WI38 (cell line): ENCODE measurements around the gene CTNNB1.

Experiments used
- H3K4me3 ChIP-seq: 2 replicates; pipeline ENCODE4 v1.5.1; 2011; ENCODE audit warnings: low read depth, mild to moderate bottlenecking, control low read depth, low read length
- TF ChIP-seq, protein P1 (sequence below): IDR thresholded peaks from 2 replicates; pipeline ENCODE4 v1.5.1; 2012; ENCODE audit warnings: low read depth, mild to moderate bottlenecking, control low read depth, low read length

CTNNB1 gene

DNA sequence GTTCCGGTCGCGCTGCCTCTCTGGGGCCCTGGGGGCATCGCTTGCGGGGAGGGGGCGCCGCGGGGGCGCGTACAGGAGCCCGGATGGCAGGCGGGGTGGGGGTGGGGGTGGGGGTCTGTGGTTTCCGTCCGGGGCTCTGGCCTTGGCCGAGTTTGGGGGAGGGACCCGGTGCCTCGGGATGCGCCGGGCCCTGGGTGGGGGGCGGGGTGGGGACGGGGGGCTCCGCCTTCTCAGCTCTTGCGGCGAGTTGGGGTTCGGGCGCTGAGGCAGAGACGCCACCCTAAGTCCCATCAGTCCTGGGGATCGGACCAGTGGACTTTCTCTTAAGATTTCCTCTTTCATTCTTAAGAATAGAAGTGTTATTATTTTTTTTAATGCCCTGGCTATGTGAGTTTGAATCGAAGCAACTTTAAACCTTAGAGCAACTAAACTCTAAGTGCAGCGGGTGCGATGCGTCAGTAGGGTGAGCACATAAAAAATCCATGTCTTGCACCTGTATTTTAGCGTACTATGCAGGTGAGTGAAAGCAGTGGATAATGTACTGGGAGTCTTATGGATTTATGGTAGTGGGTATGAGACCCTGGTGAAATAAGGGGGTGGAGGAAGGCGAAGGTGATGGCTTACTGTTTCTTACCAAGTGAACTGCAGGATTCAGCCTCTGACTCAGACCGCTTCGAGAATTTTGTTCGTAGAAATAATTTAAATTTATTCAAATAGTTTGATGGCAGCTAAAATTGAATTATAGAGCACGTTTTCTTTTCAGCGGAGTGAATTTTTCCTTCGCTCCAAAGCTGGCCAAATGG is 762 bp downstream of the CTNNB1 start:
- H3K4me3 ChIP-seq = peak overlapping the region; percentile 88
- TF ChIP-seq, protein P1, sequence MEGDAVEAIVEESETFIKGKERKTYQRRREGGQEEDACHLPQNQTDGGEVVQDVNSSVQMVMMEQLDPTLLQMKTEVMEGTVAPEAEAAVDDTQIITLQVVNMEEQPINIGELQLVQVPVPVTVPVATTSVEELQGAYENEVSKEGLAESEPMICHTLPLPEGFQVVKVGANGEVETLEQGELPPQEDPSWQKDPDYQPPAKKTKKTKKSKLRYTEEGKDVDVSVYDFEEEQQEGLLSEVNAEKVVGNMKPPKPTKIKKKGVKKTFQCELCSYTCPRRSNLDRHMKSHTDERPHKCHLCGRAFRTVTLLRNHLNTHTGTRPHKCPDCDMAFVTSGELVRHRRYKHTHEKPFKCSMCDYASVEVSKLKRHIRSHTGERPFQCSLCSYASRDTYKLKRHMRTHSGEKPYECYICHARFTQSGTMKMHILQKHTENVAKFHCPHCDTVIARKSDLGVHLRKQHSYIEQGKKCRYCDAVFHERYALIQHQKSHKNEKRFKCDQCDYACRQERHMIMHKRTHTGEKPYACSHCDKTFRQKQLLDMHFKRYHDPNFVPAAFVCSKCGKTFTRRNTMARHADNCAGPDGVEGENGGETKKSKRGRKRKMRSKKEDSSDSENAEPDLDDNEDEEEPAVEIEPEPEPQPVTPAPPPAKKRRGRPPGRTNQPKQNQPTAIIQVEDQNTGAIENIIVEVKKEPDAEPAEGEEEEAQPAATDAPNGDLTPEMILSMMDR = no peak

GRCh38 chr3:41200669-41201021 is 1.3 kb downstream of the CTNNB1 start:
- TF ChIP-seq, protein P1 = no peak
- H3K4me3 ChIP-seq = peak overlapping the region; percentile 88

GRCh38 chr3:41202075-41202833 is 2.9 kb downstream of the CTNNB1 start:
- no peak overlapping the region for H3K4me3 ChIP-seq
- TF ChIP-seq, protein P1 = no peak

GRCh38 chr3:41202834-41203345 is 3.6 kb downstream of the CTNNB1 start:
- no peak overlapping the region for H3K4me3 ChIP-seq
- TF ChIP-seq, protein P1 = no peak

- TF ChIP-seq, protein P1 = no peak
- H3K4me3 ChIP-seq = no peak overlapping the region
These were observed 5.1 kb downstream of the CTNNB1 start for GRCh38 chr3:41204369-41204768.

- TF ChIP-seq, protein P1 = no peak
- no peak overlapping the region for H3K4me3 ChIP-seq
These were observed 6.3 kb downstream of the CTNNB1 start for GRCh38 chr3:41205591-41205990.

GRCh38 chr3:41207355-41207754 is 8.1 kb downstream of the CTNNB1 start:
- H3K4me3 ChIP-seq = no peak overlapping the region
- TF ChIP-seq, protein P1 = no peak
